Calu3 (cell line): ENCODE measurements around the gene SPDEF. TPM values are rescaled to one million over a fixed set of nuclear protein-coding genes. Genes with fewer than 3 reads are reported as not detected.

Experiments used
- BruUV-seq: library from RNA; stranded (reverse); fragments of 400-500 nt; replicated peaks from 2 replicates; lab custom pipeline; 2021; lab: Mats Ljungman, UMichigan
- CTCF ChIA-PET: fragments of 300-600 bp; sonication (Branson Sonifier 250); formaldehyde crosslinking; loops from one replicate; lab custom pipeline; 2022; ENCODE audit warnings: antibody characterized with exemption; lab: Charles Lee
- DNase-seq: peaks from one replicate; pipeline ENCODE4 v3.0.0; 2022
- H3K27ac Mint-ChIP-seq: one replicate; pipeline ENCODE4 v1.8.0; 2022; ENCODE audit warnings: mixed read lengths; ENCODE audit not compliant: unreplicated experiment
- H3K27me3 Mint-ChIP-seq: one replicate; pipeline ENCODE4 v1.8.0; 2022; ENCODE audit warnings: mixed read lengths; ENCODE audit not compliant: unreplicated experiment
- H3K36me3 Mint-ChIP-seq: one replicate; pipeline ENCODE4 v1.8.0; 2022; ENCODE audit warnings: mild to moderate bottlenecking, moderate library complexity, mixed read lengths; ENCODE audit not compliant: insufficient read depth, unreplicated experiment
- H3K4me1 Mint-ChIP-seq: one replicate; pipeline ENCODE4 v1.8.0; 2022; ENCODE audit warnings: mild to moderate bottlenecking, low read depth, mixed read lengths; ENCODE audit not compliant: unreplicated experiment
- H3K4me3 Mint-ChIP-seq: one replicate; pipeline ENCODE4 v1.8.0; 2022; ENCODE audit warnings: mild to moderate bottlenecking, low read depth, moderate library complexity, mixed read lengths; ENCODE audit not compliant: unreplicated experiment
- H3K9me3 Mint-ChIP-seq: one replicate; pipeline ENCODE4 v1.8.0; 2022; ENCODE audit warnings: low read depth, mixed read lengths; ENCODE audit not compliant: unreplicated experiment
- CTCF ChIP-seq: fragments of 200-600 bp; IDR thresholded peaks from one replicate; pipeline ENCODE4 v1.8.0; 2022; ENCODE audit warnings: antibody characterized with exemption; ENCODE audit not compliant: unreplicated experiment
- intact Hi-C: fragments of 100-400 bp; cut with micrococcal nuclease; formaldehyde crosslinking; loops from one replicate; pipeline ENCODE4 v1.10.0; 2022; ENCODE audit not compliant: unreplicated experiment
- total RNA-seq: library from RNA; stranded (reverse); gene quantifications from 2 replicates; pipeline ENCODE4 v1.2.3, GENCODE V29; 2022

The SPDEF gene
- total RNA-seq, 1 experiment from 2014 or later, result 7.9 TPM

DNA sequence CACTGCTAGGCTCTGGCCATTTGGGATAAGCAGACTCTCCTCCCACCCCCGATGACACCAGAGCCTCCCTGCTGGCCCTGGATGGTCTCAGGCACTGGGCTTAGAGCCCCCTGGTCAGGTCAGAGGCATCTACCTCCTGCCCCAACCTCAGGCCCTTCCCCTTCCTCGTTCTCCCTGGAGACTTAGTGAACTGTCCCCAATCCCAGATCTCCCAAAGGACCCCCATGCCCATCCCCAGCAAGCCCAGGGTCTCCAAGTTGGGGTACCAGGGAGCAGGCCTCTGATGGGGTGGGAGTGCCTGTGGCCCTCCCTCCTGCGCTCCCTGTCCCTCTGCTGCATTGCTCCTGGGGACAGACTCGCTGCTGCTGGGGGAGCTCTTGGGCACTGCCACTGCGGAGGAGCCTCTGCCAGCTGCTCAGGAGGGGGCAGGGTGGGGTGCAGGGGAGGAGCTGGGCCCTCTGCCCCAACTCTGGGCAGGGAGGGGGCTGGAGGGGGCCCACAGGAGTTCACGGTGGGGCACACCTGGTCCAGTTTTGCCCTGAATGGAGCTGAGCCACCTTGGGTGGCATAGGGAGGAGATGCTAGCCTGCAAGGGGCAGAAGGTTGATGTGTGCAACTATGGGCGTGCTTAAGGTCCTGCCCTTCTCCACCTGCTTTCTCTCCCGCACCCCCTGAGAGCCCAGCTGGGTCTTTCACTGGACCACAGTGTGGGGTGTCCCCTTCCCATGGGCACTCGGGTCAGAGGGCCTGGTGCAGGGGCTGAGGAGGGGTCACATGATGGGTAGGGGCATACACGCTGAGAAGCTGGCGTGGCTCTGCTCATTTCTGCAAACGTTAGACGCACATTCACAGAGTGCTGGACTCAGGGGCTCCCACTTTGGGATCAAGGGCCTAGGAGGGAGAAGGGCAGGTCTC is 40.4 kb downstream of the SPDEF start:
- Mint-ChIP-seq H3K4me3 (no peak overlapping the region), H3K36me3 (no peaks in the 10 kb centered on the region), H3K27ac (no peak overlapping the region), H3K9me3 (no peaks in the 10 kb centered on the region), H3K4me1 (no peaks in the 10 kb centered on the region), H3K27me3 (peaks cover 84% of the 10 kb centered on the region)
- intact Hi-C loops, result no loop called here
- CTCF ChIA-PET, result no interaction called here
- TF ChIP-seq CTCF, result no peak
- DNase-seq, result no peak
- BruUV-seq, result no TSS peak

DNA sequence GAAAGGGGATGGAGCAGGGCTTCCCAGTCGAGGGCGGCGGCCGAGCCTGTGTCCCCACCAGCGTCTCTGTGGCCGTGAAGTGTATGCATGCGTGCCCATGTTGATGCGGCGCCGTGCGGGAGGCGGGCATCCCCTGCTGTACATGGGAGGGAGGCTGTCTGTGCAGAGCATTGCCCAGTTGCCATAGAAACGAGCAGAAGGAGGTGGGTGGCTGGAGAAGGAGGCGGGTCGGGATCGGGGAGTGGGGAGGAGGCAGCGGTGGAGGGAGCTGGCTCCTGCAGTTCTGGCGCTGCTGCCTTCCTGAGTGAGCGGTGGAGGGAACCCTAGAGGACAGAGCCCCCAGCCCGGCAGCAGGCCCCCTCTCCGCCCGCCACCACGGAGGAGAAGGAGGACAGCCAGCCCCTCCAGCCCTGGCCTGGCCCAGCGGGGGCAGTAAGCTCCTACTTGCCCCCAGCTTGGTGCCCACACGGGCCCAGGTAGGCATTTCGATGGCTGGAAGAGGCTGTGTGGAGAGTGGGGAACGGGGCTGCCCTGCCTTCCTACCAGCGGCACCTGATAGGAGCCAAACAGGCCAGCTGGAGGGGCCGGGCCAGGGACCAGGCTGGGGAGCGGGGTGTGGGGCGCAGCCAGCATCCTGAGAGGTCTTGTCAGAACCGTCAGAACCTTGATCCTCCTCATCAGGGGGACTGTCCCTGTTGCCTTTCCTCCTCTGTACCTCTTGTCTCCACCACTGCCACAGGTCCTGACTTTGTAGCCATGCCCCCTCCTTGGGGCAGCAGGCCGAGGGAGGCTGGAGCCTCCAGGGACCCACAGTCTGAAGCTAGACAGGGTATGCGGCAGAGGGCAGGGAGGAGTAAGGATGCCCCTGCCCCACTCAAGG is 41.3 kb downstream of the SPDEF start:
- no peak for TF ChIP-seq CTCF
- Mint-ChIP-seq H3K36me3 (no peaks in the 10 kb centered on the region), H3K4me1 (no peaks in the 10 kb centered on the region), H3K27ac (no peak overlapping the region), H3K27me3 (peaks cover 87% of the 10 kb centered on the region), H3K9me3 (peaks cover 3% of the 10 kb centered on the region), H3K4me3 (no peak overlapping the region)
- no peak for DNase-seq
- BruUV-seq, result no TSS peak
- intact Hi-C loops, result no loop called here
- CTCF ChIA-PET, result no interaction called here

- Mint-ChIP-seq H3K4me3 (no peak overlapping the region), H3K36me3 (no peaks in the 10 kb centered on the region), H3K4me1 (no peaks in the 10 kb centered on the region), H3K9me3 (peaks cover 3% of the 10 kb centered on the region), H3K27me3 (peaks cover 81% of the 10 kb centered on the region), H3K27ac (no peak overlapping the region)
- no TSS peak for BruUV-seq
- no peak for DNase-seq
- intact Hi-C loops, result no loop called here
- TF ChIP-seq CTCF, result no peak
- CTCF ChIA-PET, result no interaction called here
Observed at GRCh38 chr6:34514112-34514511, 42.0 kb downstream of the SPDEF start.

DNA sequence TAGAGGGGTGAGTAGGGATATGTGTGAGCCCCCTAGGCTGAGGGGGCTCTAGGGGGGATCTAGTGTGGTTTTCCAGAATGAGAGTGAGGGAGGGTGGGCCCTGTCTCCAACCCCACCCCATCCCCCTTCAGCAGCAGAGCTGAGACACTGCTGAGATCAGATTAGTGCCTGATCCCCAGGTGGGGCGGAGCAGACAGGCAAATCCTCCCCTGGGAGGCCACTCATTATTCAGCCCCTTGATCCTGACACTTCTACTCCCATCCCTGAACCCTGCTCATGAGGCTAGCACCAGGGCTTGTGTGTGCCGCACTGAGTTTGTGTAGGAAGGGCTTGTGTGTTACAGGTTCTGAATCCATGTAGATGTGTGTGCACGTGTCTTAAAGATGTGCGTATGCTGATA is 42.5 kb downstream of the SPDEF start:
- no TSS peak for BruUV-seq
- no peak for TF ChIP-seq CTCF
- Mint-ChIP-seq H3K27ac (no peak overlapping the region), H3K36me3 (no peaks in the 10 kb centered on the region), H3K4me3 (no peak overlapping the region), H3K9me3 (peaks cover 3% of the 10 kb centered on the region), H3K27me3 (peaks cover 76% of the 10 kb centered on the region), H3K4me1 (no peaks in the 10 kb centered on the region)
- intact Hi-C loops, result no loop called here
- CTCF ChIA-PET, result no interaction called here
- no peak for DNase-seq
